Thyroid gland (tissue), 4 donors: ENCODE measurements around the gene ADAMTS2.

Experiments
- CTCF ChIP-seq, 6 experiments: fragments of 200-600 bp in 3 of 6; fragments of 450-650 bp in 3 of 6; sonication (generic) in 3 of 6; IDR thresholded peaks; one replicate each; pipeline ENCODE4 v1.5.1; 2016 to 2019; ENCODE audit warnings: antibody characterized with exemption in 6 of 6, mild to moderate bottlenecking in 2 of 6, inconsistent platforms in 1 of 6, moderate library complexity in 1 of 6
- POLR2A ChIP-seq, 2 donors: fragments of 450-650 bp; IDR thresholded peaks; one replicate each; pipeline ENCODE4 v1.6.1; 2017; ENCODE audit warnings: antibody characterized with exemption in 2 of 2, mild to moderate bottlenecking in 2 of 2, moderate library complexity in 1 of 2

- TF ChIP-seq CTCF (IDR thresholded peaks at IDR 0.05), result no peak
- no peak for TF ChIP-seq POLR2A (IDR thresholded peaks at IDR 0.05)
Observed at GRCh38 chr5:179151286-179152118, 193.8 kb downstream of the ADAMTS2 start.
